AG09309 (cell line): ENCODE results near the gene NSMCE1.

Source experiments
- DNase-seq: peaks from one replicate; pipeline ENCODE4 v3.0.0-alpha.2; 2010; ENCODE audit warnings: low read depth
- H3K4me3 ChIP-seq: 2 replicates; pipeline ENCODE4 v1.5.1; 2011; ENCODE audit warnings: mild to moderate bottlenecking, low read depth, low read length, moderate library complexity; ENCODE audit not compliant: control insufficient read depth
- TF ChIP-seq, protein P1 (sequence below): IDR thresholded peaks from 2 replicates; pipeline ENCODE4 v1.5.1; 2011; ENCODE audit warnings: mild to moderate bottlenecking, low read depth, low read length, inconsistent platforms; ENCODE audit not compliant: insufficient read depth, control insufficient read depth; ENCODE audit errors: missing control alignments

Gene NSMCE1

DNA sequence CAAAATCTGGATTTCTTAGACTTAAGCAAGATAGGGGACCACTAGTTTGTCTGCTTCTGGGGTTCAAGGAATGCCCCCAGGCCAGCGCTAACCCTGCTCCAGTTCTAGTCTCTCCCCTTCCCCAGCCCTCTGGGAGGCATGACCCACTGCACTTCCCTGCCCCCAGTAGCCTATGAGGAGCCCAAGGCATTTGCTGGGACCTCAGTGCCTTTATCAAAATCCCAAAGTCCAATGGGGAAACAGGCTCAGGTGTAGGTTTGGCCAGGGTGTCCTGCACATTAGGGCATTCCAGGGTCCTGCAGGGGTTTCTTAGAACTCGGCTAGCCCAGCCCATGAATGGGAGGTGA, 46.4 kb upstream of the NSMCE1 start:
- TF ChIP-seq, protein P1, sequence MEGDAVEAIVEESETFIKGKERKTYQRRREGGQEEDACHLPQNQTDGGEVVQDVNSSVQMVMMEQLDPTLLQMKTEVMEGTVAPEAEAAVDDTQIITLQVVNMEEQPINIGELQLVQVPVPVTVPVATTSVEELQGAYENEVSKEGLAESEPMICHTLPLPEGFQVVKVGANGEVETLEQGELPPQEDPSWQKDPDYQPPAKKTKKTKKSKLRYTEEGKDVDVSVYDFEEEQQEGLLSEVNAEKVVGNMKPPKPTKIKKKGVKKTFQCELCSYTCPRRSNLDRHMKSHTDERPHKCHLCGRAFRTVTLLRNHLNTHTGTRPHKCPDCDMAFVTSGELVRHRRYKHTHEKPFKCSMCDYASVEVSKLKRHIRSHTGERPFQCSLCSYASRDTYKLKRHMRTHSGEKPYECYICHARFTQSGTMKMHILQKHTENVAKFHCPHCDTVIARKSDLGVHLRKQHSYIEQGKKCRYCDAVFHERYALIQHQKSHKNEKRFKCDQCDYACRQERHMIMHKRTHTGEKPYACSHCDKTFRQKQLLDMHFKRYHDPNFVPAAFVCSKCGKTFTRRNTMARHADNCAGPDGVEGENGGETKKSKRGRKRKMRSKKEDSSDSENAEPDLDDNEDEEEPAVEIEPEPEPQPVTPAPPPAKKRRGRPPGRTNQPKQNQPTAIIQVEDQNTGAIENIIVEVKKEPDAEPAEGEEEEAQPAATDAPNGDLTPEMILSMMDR: no peak
- no peak for DNase-seq
- no peak overlapping the region; the same call in 1 of the 2 replicates for H3K4me3 ChIP-seq

DNA sequence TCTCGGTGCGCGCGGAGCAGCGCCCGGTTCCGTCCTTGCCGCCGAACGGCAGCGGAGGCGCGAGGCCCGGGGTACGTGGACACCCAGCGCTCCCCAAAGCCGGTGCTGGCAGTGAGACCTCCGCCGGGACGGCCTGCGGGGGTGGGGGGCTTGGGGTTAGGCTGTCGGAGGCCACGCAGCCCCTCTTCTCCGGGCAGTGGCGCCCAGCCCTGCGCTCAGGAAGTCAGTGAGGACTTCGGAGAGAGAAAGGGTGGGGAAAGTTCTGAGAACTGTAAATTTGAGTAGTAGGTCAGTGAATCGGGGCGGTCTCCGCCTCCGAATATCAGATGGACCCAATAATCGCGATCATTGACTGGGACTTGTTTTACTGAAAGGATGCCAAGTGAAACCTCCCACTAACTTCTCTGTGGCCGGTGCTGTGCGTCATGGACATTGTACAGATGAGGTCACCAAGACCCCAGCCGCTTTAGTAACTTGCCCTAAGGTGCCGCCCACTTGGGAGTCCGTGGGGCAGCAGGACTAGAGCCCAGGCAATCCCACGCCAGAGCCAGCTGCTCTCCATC, 45.7 kb upstream of the NSMCE1 start:
- peak; percentile 81 for DNase-seq
- H3K4me3 ChIP-seq: peak overlapping the region; percentile 87

DNA sequence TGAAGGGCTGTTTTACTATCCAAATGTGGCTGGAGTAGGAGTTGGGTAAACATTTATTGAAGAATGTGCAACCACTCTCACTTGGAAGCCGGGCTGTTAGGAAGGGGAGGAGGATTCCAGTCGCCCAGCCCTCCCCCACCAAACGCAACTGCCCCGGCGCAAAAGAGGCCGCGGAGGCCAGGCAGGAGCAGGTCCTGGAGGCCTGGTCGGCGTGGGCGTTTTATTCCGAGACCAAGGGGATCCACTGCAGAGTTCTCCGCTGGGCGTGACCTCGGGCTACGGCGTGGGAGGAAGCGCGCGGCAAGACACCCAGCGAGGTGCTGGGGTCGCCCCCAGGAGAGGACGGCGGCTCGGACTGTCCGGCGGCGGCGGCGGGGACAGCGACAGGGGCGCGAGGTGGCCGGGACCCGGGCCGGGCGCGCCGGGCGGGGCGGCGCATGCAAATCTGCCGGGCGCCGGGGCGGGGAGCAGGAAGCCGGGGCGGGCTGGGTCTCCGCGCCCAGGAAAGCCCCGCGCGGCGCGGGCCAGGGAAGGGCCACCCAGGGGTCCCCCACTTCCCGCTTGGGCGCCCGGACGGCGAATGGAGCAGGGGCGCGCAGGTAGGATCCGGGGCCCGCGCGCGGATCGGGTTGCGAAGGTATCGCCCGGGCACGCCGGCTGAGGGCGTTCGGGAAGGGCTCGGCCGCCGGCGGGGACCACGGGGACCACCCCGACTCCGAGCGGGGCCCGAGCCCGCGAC, 45.0 kb upstream of the NSMCE1 start, which contains the start of gene IL4R:
IL4R (plus strand) TSS at position 553 of the 739 bp plus-strand sequence. CDS start 26,230 bp downstream, outside the sequence.
- peak within 1 kb of the TSS; percentile 87 for H3K4me3 ChIP-seq
- peak; percentile 54 for DNase-seq
- TF ChIP-seq, protein P1: no peak

More for the DNA sequence above, 45.7 kb upstream of the NSMCE1 start:
- TF ChIP-seq, protein P1: no peak

DNA sequence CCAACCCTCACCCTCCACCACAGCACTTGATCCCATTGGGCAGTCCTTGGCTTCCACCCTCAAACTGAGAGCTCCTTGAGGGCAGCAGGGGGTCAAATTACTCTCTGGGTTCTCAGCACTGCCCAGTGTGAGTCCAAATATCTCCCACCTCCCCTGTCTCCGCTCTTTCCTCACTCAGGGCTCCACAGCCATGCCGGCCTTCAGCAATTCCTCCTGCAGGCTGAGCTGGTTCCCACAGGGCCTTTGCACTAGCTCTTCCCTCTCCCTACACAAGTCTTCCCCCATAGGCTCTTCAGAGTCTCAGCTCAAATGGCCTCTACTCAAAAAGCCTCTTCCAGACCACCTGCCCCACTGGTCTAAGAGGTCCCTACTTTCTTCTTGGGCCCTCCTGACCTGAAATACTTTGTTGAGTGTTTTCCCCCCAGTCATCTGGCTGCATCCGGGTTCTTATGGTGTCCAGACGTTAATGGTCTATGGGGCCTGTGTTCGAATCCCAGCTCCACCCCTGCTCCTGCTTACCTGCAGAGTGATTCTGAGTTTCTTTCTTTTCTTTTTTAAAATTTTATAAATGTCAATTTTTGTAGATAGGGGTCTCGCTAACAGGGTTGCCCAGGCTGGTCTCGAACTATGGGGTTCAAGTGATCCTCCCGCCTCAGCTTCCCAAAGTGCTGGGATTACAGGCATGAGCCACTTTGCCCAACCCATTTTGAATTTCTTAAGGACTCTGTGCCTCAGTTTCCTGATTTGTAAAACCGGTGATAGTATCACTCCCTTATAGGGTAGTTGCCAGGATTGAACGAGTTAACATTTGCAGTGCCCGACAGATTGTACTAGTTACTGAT, 44.2 kb upstream of the NSMCE1 start:
- TF ChIP-seq, protein P1: no peak
- DNase-seq: no peak
- peak overlapping the region; percentile 87 for H3K4me3 ChIP-seq

DNA sequence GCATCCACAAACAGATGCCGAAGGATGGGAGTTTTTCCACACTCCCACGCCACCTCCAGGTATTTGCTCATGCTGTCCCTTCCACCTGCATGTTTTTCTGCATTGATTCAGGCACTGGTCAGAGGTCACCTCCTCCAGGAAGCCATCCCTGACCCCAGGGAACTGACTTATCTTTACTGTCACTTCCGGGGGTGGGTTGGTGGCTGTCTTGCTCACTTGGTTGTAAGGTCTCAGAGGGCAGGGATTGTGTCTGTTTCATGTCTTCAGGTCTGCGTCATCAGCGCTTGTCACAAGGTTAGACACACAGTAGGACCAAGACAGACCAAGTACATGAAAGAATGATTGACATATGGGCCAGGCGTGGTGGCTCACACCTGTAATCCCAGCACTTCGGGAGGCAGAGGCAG, 43.3 kb upstream of the NSMCE1 start:
- TF ChIP-seq, protein P1: no peak
- H3K4me3 ChIP-seq: no peak overlapping the region
- DNase-seq: no peak

DNA sequence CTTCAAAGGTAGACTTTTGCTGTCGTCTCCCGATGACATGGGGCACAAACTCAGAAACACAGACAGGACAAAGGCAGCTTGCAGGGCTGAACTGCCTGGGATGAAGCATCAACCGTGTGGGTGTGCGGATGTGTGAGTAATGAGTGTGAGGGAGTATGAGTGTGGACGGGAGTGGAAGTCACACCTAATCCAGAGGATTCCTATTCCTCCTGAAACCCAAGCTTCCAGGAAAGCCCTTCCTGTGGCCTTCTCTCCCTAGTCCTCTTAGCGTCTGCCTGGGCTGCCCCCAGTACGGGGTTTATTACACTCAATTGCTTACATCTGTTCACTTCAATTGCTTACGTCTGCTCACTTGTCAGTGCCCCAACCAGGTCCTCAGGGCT, 42.9 kb upstream of the NSMCE1 start:
- TF ChIP-seq, protein P1: no peak
- DNase-seq: no peak
- H3K4me3 ChIP-seq: no peak overlapping the region
